Kidney (tissue), 14 donors: Measurements from ENCODE around the gene MUC5AC. TPM values are rescaled to one million over a fixed set of nuclear protein-coding genes. Genes with fewer than 3 reads are reported as not detected.
A peak's percentile ranks its signal among the peaks of the same experiment; 100 is the strongest.

Source experiments
- DNase-seq, 5 donors: peaks; one replicate each; pipeline ENCODE4 v3.0.0-alpha.2; 2013 to 2020
- FAIRE-seq: peaks from 2 replicates; lab custom pipeline; 2012; peaks lifted over from hg19 to GRCh38; lab: Jason Lieb, UNC
- H3K27ac ChIP-seq, 2 donors: one replicate each; pipeline ENCODE4 v1.7.0; 2013; ENCODE audit warnings: low read depth in 2 of 2, low read length in 2 of 2, inconsistent platforms in 1 of 2
- H3K27me3 ChIP-seq: one replicate; pipeline ENCODE4 v1.7.1; 2013; ENCODE audit warnings: low read length, inconsistent platforms; ENCODE audit not compliant: control insufficient read depth, insufficient read depth
- H3K36me3 ChIP-seq, 3 donors: one replicate each; pipeline versions ENCODE4 v1.7.0 to v1.7.1; 2013; ENCODE audit warnings: low read length in 3 of 3, control low read depth in 1 of 3, inconsistent platforms in 1 of 3; ENCODE audit not compliant: insufficient read depth in 3 of 3, control insufficient read depth in 2 of 3
- H3K4me1 ChIP-seq, 3 donors: one replicate each; pipeline versions ENCODE4 v1.7.0 to v1.7.1; 2013; ENCODE audit warnings: low read length in 3 of 3, inconsistent platforms in 1 of 3, low read depth in 1 of 3; ENCODE audit not compliant: control insufficient read depth in 2 of 3, insufficient read depth in 2 of 3
- H3K4me3 ChIP-seq, 3 donors: one replicate each; pipeline versions ENCODE4 v1.7.0 to v1.8.1; 2013; ENCODE audit warnings: low read length in 3 of 3, control low read depth in 1 of 3, inconsistent platforms in 1 of 3
- H3K9ac ChIP-seq, 3 donors: one replicate each; pipeline versions ENCODE4 v1.7.0 to v1.7.1; 2013; ENCODE audit warnings: low read length in 3 of 3, control low read depth in 1 of 3, inconsistent platforms in 1 of 3
- H3K9me3 ChIP-seq, 3 donors: one replicate each; pipeline versions ENCODE4 v1.7.0 to v1.7.1; 2013; ENCODE audit warnings: low read length in 3 of 3, control low read depth in 1 of 3, inconsistent platforms in 1 of 3; ENCODE audit not compliant: control insufficient read depth in 2 of 3, insufficient read depth in 1 of 3
- intact Hi-C: fragments of 100-400 bp; cut with DNase I; formaldehyde crosslinking; loops from one replicate; pipeline ENCODE4 v1.11.1; 2022
- polyA plus RNA-seq: library from polyadenylated mRNA; stranded (reverse); fragments of 350-450 nt; fragmentation: Illumina TruSeq; extraction: RNeasy Lipid Tissue Mini Kit (QIAGEN cat#74804); gene quantifications from one replicate; pipeline ENCODE4 v1.2.3, GENCODE V29; 2014; ENCODE audit warnings: low read depth, low replicate concordance; ENCODE audit not compliant: insufficient read depth
- total RNA-seq: library from RNA; stranded (reverse); fragmentation: NEBNext Ultra II Directional; extraction: Animal tissue kit (Norgen Biotek cat#: 25700); gene quantifications from one replicate; pipeline ENCODE4 v1.2.1, GENCODE V29; 2021
- TF ChIP-seq, protein P1 (sequence below): IDR thresholded peaks from 3 replicates; pipeline ENCODE4 v1.5.1; 2012; ENCODE audit warnings: mild to moderate bottlenecking, moderate library complexity, borderline replicate concordance; ENCODE audit not compliant: insufficient read depth; ENCODE audit errors: extremely low read depth
- donor health status: control.
- donor health status: control.
- donor health status: control.
- donor health status: control.
- donor health status: control.
- donor health status: DM: yes; HTN: yes; CAD: no.
- donor health status: Normal renal cell carcinoma (clear cell type).

Gene MUC5AC
- total and polyA plus RNA-seq, 2 donors from 2014 or later, result 0.03 TPM; not detected in 1

DNA sequence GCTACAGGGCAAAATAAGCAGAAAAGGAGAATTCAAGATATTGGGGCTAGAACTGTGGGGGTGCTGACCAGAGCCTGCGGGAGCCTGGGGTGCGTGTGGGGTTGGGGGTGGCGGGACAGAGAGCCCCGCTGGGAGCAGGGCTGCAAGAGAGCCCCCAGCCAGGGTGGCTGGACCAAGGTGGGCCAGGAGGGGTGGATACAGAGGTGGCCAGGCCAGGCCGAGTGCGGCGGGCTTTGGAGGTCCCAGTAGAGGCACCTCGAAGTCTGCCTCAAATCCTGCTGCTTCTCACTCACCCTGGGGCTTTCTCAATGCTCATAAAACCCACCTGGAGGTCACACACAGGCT lies 48.2 kb downstream of the MUC5AC start:
- TF ChIP-seq, protein P1, sequence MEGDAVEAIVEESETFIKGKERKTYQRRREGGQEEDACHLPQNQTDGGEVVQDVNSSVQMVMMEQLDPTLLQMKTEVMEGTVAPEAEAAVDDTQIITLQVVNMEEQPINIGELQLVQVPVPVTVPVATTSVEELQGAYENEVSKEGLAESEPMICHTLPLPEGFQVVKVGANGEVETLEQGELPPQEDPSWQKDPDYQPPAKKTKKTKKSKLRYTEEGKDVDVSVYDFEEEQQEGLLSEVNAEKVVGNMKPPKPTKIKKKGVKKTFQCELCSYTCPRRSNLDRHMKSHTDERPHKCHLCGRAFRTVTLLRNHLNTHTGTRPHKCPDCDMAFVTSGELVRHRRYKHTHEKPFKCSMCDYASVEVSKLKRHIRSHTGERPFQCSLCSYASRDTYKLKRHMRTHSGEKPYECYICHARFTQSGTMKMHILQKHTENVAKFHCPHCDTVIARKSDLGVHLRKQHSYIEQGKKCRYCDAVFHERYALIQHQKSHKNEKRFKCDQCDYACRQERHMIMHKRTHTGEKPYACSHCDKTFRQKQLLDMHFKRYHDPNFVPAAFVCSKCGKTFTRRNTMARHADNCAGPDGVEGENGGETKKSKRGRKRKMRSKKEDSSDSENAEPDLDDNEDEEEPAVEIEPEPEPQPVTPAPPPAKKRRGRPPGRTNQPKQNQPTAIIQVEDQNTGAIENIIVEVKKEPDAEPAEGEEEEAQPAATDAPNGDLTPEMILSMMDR, result no peak

DNA sequence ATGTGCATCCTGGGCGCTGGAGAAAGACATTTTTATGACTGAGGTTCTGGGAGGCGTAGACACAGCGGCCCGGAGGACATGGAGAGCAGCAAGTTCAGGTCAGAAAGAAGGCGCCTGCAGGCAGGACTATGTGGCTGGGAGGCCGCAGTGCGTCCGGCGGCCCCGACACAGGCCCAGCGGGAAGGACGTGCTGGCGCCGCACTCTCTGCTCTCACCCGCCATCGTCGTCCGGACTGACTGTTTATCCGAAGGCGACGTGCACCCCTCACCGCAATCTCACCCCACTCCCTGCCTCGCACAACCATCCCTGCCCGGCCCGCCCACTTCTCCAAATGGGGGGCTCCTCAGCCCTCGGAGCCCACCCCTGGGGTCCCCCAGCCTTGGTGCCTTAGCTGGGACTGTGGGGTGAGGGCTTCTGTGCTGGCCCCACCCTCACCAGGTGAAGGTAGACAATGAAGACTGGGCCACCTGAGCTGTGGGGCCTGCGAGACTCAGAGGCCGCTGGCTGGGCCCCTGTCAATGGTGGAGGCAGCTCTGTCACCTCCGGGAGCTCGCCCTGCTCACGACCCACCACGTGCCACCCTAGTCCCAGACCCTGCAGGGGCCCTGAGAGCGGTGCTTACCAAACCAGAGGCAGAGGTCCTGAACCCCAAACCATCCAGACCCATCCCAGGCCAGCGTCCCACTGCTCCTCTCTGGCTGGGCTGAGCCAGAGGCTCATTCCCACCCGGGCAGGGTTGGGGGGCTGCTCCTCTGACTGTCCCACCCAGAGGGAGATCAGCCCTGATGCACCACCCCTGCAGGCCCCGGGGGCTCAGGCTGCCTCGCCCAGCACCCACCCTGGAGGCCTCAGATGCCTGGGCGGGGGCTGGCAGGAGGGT lies 48.9 kb downstream of the MUC5AC start:
- Histone ChIP-seq H3K4me3 (no peak overlapping the region), H3K9ac (no peak overlapping the region), H3K4me1 (no peaks in the 10 kb centered on the region), H3K27ac (no peak overlapping the region), H3K9me3 (peaks cover 0 to 5% (median 3%) of the 10 kb centered on the region in 3 donors), H3K27me3 (peaks cover under 1% of the 10 kb centered on the region), H3K36me3 (no peaks in the 10 kb centered on the region)
- TF ChIP-seq, protein P1, result no peak
- intact Hi-C loops, result no loop called here
- FAIRE-seq (no peak), DNase-seq (peak in 1 of 5 donors; percentile 73)

More for the DNA sequence above, 48.2 kb downstream of the MUC5AC start:
- DNase-seq, result peak in 1 of 5 donors; percentile 41
- H3K36me3 ChIP-seq, result no peaks in the 10 kb centered on the region
- FAIRE-seq, result no peak
- no peak overlapping the region for H3K4me3 ChIP-seq
- no peak overlapping the region for H3K9ac ChIP-seq
- intact Hi-C loops, result no loop called here
- H3K27ac ChIP-seq, result no peak overlapping the region
- no peaks in the 10 kb centered on the region for H3K4me1 ChIP-seq
- H3K9me3 ChIP-seq, result peaks cover 0 to under 1% (median 0%) of the 10 kb centered on the region in 3 donors
- H3K27me3 ChIP-seq, result peaks cover 4% of the 10 kb centered on the region

DNA sequence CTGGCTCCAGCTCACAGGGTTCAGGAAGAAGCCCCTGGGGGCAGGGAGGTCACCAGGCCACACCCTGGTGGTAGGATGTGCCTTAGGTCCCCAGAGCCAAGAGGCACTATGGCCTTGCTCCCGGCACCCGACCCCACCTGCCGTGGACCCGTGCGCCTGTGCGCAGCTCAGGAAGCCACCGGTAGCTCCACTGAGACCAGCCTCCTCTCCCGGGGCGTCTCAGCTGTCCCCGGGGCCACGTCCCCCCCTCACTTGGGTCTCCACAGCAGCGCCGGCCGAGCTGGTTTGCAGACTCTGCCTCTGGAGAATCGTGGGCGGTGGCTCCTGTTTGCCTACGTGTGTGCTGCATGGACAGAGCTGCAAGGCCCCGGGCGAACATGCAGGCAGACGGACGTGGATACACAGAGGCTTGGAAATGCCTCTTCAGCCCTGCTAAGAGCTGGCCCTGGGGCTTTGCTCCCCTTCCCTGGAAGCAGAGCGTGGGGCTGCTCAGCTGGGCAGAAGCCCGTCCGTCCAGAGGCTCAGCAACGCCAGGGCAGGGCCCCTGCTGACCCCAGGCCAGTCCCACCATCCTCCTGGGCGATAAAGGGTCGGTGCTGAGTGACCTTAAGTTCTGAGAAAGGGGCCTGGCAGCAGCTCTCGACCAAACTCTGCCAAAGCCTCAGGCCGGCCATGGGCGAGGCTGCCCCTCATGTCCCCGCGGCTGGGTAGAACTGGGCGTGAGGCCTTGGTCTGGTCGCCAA lies 49.8 kb downstream of the MUC5AC start:
- Histone ChIP-seq H3K4me3 (no peak overlapping the region), H3K9me3 (peaks cover 0 to 9% (median 3%) of the 10 kb centered on the region in 3 donors), H3K36me3 (no peaks in the 10 kb centered on the region), H3K27ac (no peak overlapping the region), H3K9ac (no peak overlapping the region), H3K27me3 (no peaks in the 10 kb centered on the region), H3K4me1 (no peaks in the 10 kb centered on the region)
- intact Hi-C loops, result no loop called here
- TF ChIP-seq, protein P1, result no peak
- peak in 1 of 5 donors; percentile 63 for DNase-seq
- no peak for FAIRE-seq
